Measurements from ENCODE around the gene IFITM1. TPM values are rescaled to one million over a fixed set of nuclear protein-coding genes. Genes with fewer than 3 reads are reported as not detected.
"Not testable (repeated sequence)": the region's sequence is repeated elsewhere in the genome, so short reads cannot be mapped to it uniquely, and the experiment has no call there.

The IFITM1 gene
- total RNA-seq, 1 experiment from 2014 or later, result 1,883 TPM

DNA sequence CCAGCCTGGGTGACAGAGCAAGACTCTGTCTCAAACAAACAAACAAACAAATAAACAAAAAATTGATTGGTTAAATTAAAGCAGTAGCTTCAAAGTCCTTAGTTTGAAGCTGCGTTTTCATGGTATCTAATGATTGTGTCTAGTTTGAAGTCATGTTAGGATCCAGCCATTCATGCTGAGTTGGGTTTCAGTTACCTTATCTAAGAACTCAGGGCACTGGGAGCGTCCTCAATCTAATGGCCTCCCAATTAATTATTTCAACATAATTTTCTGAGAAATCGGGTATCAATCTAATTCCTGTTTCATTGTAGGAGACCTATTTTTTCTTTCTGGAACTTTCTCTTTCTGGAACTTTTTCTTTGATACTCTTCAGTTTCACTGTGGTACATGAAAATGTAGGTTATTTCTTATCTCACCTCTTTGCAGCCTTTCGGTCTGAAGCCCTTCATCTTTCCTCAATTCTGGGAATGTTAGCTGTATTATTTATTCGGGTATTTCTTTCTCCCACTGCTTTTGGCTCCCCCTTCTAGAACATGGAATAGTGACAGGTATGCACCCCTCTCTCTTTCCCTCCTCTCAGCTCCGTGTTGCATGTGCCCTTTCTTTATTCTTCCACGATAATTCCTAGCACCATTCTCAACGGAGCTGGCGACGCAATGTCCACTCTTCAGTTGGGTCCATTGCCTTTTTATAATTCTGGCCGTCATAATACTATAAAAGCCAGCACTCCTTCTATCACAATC is 31.2 kb downstream of the IFITM1 start:
- no peak for DNase-seq (ENCODE audit: low read depth)

DNA sequence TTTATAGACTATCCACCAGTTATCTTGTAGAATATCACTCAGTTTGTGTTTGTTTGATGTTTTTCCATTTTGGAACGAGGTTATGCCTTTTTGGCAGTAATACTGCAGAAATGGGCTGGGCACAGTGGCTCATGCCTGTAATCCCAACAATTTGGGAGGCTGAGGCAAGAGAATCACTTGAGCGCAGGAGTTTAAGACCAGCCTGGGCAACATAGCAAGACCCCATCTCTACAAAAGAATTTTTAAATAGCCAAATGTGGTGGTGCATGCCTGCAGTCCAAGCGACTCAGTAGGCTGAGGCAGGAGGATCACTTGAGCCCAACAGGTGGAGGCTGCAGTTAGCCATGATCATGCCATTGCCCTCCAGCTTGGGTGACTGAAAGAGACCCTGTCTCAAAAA is 32.7 kb downstream of the IFITM1 start:
- DNase-seq (ENCODE audit: low read depth), result no peak

GRCh38 chr11:349270-349954 is 35.6 kb downstream of the IFITM1 start:
- not testable (repeated sequence) for DNase-seq (ENCODE audit: low read depth)

DNA sequence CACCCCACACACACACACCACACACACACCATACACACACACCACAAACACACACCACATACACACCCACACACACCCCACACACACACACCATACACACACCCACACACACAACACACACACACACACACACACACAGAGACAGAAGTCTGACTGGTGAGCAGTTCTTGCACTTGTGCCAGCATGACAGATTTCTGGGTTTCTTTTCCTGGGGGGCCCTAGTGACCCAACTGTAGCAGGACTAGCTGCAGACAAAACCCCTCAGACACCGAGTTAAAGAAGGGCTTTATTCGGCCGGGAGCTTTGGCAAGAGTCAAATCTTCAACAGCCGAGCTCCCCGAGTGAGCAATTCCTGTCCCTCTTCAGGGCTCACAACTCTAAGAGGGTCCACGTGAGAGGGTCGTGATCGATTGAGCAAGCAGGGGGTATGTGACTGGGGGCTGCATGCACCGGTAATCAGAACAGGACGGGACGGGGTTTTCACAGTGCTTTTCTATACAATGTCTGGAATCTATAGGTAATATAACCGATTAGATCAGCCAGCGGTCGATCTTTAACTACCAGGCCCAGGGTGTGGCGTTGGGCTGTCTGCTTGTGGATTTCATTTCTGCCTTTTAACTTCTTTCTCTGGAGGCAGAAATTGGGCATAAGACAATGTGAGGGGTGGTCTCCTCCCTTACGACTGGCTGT is 36.3 kb downstream of the IFITM1 start:
- DNase-seq (ENCODE audit: low read depth), result not testable (repeated sequence)

- peak; percentile 67 for DNase-seq (ENCODE audit: low read depth)
Measured at GRCh38 chr11:350723-351255, 36.9 kb downstream of the IFITM1 start.

DNA sequence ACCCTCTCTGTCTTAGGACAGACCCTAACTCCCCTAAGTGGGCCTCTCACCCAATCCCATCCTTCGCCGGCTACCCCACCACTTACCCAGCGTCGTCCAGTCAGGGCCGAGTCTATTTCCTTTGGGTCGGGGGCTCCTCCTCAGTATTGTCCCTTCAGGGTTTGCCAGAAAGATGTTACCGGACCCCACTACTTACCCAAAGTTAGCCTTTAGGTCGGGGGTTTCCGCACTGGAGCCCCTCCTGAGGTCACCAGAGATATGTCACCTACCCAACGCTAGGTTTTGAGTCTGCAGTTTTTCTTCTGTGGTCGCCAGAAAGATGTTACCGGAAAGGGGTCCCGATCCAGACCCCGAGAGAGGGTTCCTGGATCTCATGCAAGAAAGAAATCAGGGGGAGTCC is 37.6 kb downstream of the IFITM1 start:
- DNase-seq (ENCODE audit: low read depth), result no peak

GRCh38 chr11:352456-353031 is 38.7 kb downstream of the IFITM1 start:
- no peak for DNase-seq (ENCODE audit: low read depth)

GRCh38 chr11:353179-353873 is 39.5 kb downstream of the IFITM1 start:
- peak; percentile 83 for DNase-seq (ENCODE audit: low read depth)

GRCh38 chr11:355581-356458 is 42.0 kb downstream of the IFITM1 start:
- DNase-seq (ENCODE audit: low read depth), result peak; percentile 91

DNA sequence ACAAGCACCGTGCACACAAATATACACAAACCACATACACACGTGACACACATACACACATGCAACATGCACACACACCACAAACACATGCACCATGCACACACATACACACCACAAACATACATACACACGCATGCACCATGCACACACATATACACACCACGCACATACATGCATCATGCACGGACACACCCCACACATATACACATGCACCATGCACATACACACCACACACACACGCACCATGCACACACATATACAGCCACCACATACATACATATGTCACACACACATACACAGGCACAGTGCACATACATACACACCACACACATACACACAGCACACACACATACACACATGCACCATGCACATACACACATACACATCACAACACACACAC is 42.8 kb downstream of the IFITM1 start:
- no peak for DNase-seq (ENCODE audit: low read depth)

- DNase-seq (ENCODE audit: low read depth), result no peak
Measured at GRCh38 chr11:357582-357981, 43.7 kb downstream of the IFITM1 start.

DNA sequence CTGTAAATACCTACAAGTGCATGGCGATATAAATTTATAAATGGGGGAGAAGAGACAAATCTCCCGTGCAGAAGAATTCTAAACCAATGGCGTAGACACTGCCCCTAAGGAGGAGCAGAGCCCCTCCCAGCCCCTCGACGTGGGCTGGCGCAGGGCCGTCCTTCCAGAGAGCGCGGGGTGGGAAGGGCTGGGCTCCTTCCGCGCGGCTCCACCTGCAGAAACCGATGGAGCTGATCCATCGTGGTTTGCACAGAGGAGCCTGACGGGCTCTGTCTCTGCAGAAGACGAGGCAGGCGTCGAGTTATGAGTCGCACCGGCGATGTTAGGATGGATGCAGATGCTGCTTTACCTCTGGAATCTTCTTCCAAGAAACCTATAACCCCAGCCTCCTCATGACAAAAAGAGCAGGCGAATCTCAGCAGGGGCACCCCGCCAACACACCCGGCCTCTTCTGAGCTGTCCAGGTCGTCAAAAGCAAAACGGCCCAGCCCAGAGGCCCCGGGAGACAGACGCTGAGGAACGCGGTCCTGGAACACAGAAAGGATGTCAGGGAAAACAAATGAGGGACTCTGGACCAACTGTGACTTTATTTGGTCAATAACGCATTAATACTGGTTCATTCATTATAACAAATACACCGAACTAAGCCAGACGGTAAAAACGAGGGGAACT is 44.4 kb downstream of the IFITM1 start:
- no peak for DNase-seq (ENCODE audit: low read depth)

GRCh38 chr11:359181-359714 is 45.4 kb downstream of the IFITM1 start:
- peak; percentile 43 for DNase-seq (ENCODE audit: low read depth)

DNA sequence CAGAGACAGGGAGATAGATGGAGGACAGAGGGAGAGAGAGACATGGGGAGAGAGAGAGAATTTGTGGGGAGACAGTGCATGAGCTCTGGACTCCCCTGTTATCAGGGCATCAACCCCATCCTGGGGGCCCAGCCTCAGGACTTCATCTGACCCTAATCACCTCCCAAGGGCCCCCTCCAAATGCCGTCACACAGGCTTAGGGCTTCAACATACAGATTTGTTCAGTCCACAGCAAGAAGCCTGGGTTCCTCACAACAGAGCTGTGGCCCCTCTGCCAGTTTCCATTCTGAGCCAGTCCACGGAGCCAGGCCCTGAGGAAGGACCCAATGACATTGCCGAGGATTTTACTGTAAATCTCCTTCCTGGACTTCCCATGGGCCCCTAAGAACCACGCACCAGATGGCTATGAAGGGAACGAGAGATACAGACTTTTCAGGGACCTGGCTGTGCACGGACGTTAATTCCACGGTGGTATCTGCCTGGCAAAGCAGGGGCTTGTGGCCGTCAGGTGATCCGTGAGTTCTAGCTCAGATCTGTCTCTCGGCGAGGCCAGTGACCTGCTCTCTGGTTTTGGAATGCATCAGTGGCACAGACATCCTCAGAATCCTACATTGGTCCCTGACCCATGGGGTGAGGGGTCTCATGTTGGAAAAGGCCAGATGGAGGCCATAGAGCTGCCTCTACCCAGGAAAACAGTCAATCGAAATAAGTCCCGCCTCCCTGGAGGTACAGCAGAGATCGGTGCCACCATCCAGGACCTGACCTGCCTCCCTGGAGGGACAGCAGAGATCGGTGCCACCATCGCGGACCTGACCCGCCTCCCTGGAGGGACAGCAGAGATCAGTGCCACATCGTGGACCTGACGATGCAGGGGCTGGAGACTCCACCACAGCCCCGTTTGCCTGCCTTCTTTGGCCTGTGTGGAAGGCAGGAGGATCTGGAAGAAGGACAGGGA is 46.8 kb downstream of the IFITM1 start:
- no peak for DNase-seq (ENCODE audit: low read depth)

- DNase-seq (ENCODE audit: low read depth), result no peak
Measured at GRCh38 chr11:362642-363442, 49.0 kb downstream of the IFITM1 start.

GRCh38 chr11:363443-363805 is 49.6 kb downstream of the IFITM1 start:
- not testable (repeated sequence) for DNase-seq (ENCODE audit: low read depth)

GRCh38 chr11:363948-364761 is 50.3 kb downstream of the IFITM1 start:
- peak; percentile 79 for DNase-seq (ENCODE audit: low read depth)
